AML-193 (cell line): ENCODE data around the gene GRP.

ENCODE experiments used
- DNase-seq, 2 experiments: peaks; one replicate each; lab custom pipeline; 2025; lab: John Stamatoyannopoulos, UW

GRP gene

DNA sequence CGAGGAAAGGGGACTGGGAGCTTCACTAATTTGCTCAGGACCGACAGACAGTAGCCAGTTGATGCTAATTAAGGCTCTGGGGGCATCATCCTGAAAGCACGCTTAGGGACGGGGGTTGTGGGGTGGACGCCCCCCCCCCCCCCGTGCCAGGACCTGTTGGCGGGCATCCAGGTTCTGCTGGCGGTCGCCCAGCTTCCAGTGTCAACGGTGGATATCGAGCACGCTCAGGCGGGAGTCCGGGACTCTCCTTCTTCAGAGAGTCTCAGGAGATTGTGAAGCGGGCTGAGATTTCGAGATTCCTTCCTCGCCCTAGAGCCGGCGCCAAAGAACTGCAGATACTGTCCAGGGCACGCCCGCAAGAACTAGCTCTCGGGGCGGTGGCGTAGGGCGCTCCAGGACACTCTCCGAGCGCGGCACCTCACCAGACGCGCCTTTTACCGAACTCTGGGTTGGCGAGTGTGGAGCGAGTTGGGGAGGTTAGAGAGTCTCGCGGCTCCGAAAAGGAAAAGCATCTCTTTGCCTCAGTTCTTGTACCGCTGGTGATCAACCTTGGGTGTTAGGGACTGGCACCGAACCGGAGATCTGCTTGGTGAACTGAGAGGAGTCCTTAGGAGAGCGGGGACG lies 47.7 kb downstream of the GRP start:
- DNase-seq, result no peak

DNA sequence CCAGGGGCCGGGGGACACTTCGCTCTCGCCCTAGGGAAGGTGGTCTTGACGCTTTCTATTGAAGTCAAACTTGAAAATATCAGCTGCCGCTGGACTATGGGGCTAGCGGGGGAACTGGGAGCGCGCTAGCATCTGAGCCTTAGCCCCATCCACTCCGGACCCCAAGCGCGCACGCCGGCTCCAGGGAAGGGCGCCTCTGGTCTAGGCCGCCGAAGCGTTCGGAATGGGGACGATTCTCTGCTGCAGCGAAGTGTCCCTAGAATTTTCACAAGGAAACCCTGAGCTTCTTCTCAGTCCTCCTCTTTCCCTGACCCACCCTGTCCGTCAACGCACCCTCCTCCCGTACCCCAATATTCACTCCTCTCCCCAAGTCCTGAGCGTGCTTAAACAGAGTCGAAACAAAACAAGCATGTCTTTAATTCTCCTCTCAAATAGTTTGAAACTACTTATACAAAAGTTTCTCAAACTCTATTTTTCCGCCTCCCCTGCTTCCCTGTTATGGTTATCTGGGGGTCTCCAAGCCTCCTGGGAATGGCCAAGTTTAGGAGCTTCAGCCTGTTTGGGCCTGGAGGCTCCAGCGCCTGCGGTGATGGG lies 48.3 kb downstream of the GRP start:
- no peak for DNase-seq

GRCh38 chr18:59268721-59269562 lies 49.0 kb downstream of the GRP start:
- no peak for DNase-seq

DNA sequence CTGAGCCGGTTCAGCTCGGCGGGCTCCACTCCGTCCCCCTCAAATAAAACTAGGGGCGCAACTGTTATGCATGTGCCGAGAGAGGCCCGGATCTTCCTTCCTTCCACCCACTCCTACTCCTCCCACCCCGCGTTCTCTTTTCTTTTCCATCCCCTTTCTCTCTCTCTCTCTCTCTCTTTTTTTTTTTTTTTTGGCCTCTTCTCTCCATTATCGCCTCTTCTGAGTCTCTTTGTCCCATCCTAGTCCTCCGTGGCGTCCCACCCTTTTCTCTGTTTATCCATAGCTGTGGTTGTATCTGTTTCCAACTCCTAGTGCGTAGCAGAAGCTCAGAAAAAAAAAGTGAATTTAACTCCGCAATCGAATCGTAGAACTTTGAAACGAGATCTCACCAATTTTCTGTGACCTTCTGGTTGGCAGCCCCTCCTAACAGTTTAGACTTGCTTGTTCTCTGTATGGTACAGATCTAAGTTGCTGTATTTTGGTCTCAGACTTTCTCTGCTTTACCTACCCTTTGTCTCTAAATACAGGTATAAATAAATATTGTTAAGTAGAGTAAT lies 49.7 kb downstream of the GRP start:
- DNase-seq, result no peak

GRCh38 chr18:59270689-59271257 lies 50.8 kb downstream of the GRP start:
- no peak for DNase-seq

DNA sequence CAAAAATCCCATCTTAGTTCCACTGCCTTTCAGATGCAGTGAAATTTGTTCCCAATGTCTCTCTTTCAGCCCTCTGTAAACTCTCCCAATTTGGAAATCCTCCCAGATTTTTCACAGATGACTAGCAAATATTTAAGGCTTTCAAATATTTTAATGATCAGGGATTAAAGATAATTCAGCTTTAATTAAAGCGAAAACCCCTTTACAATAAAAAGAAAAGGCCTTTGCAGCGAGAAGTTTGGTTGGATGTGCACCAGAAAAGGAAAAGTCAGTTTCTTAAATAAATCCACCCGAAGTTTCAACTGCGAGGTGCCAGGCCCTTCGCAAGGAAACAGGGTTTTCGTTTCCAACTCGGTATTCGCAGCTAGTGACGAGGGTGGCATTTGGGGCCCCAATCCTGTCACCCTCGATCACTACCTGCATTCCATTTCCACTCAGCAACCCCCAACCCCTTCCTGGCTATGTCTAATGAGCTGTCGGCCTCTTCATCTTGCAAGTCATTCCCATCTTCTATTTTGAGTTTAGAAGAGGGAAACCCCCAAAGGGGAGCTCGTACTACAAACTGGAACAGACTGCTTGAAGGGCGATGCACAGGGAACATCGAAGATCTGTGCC lies 51.8 kb downstream of the GRP start:
- no peak for DNase-seq

- DNase-seq, result no peak
Observed at GRCh38 chr18:59272221-59272888, 52.4 kb downstream of the GRP start.

GRCh38 chr18:59272891-59273758 lies 53.2 kb downstream of the GRP start, which contains the start of gene RAX:
TSS of gene RAX (minus strand) at chr18:59273454. CDS start at chr18:59273206, 248 bp downstream.
- DNase-seq, result no peak

GRCh38 chr18:59273759-59274532 lies 54.0 kb downstream of the GRP start:
- no peak for DNase-seq

GRCh38 chr18:59274533-59274928 lies 54.6 kb downstream of the GRP start:
- DNase-seq, result no peak

DNA sequence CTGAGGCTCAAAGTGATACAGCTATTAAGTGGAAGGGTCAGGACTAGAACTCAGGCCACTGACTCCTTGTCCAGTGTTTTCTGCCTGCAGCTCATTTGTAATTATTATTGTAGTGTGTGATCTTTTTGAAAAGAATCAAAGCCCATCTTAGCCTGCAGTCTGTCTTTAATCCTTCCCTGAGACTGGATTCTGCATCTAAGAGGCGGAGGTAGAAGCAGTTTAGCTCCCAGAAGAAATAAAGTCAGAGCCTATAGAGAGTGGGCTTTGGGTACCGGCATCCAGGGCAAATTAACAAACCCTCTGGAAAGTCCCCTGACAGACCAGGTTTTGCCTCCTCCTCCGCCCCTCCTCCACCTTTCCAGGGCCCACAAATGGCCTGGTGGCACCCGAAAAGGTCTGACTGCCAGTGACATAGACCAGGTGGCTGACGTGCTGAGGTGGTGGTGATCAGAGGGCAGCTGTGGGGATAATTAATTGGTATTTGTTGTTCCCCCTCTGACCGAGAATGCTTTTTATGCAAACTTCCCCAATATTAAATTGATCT lies 55.5 kb downstream of the GRP start:
- no peak for DNase-seq

- DNase-seq, result no peak
Observed at GRCh38 chr18:59276047-59276446, 56.1 kb downstream of the GRP start.

- no peak for DNase-seq
Observed at GRCh38 chr18:59278793-59279192, 58.8 kb downstream of the GRP start.

GRCh38 chr18:59279193-59279592 lies 59.2 kb downstream of the GRP start:
- DNase-seq, result no peak

DNA sequence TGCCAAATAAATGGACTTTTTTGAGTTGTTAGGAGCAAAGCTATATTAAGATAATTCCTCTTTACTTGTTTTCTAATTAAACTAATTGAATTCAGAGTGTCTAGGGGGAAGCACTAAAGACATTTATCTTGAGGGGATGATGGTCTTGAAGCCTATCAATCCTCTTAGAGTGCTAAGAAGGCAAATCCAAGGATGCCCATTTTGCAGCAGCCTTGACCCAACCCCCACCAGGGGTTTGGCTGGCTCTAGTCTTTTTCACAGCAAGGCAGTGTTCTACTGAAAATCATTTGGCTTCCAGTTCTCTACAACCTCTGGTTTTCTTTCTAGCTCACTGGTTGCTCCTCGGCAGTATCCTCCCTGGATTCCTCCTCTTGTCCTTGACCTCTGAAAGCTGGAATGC lies 59.8 kb downstream of the GRP start:
- no peak for DNase-seq
